NCI-H510A treated with DMSO at 0.1 percent for 48 hours (cell line): ENCODE data around the gene TTLL4.

ENCODE experiments used
- DNase-seq: peaks from one replicate; lab custom pipeline; 2025; lab: John Stamatoyannopoulos, UW

Gene TTLL4, protein sequence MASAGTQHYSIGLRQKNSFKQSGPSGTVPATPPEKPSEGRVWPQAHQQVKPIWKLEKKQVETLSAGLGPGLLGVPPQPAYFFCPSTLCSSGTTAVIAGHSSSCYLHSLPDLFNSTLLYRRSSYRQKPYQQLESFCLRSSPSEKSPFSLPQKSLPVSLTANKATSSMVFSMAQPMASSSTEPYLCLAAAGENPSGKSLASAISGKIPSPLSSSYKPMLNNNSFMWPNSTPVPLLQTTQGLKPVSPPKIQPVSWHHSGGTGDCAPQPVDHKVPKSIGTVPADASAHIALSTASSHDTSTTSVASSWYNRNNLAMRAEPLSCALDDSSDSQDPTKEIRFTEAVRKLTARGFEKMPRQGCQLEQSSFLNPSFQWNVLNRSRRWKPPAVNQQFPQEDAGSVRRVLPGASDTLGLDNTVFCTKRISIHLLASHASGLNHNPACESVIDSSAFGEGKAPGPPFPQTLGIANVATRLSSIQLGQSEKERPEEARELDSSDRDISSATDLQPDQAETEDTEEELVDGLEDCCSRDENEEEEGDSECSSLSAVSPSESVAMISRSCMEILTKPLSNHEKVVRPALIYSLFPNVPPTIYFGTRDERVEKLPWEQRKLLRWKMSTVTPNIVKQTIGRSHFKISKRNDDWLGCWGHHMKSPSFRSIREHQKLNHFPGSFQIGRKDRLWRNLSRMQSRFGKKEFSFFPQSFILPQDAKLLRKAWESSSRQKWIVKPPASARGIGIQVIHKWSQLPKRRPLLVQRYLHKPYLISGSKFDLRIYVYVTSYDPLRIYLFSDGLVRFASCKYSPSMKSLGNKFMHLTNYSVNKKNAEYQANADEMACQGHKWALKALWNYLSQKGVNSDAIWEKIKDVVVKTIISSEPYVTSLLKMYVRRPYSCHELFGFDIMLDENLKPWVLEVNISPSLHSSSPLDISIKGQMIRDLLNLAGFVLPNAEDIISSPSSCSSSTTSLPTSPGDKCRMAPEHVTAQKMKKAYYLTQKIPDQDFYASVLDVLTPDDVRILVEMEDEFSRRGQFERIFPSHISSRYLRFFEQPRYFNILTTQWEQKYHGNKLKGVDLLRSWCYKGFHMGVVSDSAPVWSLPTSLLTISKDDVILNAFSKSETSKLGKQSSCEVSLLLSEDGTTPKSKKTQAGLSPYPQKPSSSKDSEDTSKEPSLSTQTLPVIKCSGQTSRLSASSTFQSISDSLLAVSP

DNA sequence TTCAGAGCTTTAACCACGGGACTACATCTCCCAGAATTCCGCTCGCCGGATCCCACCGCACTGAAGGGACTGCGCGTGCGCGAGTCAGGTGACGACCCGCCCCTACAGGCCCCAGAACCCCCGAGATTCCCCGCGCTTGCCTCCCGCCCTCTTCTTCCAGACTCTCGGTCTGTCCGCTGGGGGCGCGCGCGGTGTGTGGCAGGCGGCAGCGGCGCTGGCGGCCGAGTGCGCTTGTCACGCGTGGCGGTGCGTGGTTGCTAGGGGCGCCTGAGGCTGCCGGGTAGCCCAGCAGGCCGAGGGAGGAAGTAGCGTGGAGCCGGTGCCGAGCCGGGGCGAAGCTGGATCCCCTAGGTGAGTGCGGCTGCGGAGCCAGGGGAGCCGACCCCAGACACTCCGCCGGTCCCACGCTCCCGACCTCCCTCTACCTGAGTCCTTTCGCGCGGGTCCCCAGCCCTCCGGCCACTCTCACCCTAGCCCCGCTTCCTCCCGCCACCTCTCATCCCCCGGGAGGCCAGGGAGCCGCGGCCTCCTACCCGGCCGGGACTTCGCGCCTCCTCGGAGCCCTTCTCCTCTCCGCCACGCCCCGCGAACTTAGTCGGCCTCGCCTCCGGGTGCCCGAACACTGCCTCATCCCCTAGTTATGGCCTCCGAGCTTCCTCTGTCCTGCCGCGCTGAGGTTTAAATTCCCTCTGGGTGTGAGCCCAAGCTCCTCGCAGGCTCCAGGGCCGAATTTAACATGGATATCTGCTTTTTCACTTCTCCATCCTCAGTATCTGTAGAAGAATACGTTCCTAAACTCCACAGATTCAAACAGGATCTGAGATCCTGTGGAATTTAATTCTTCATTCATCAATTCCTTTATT, at the start of gene TTLL4:
Gene TTLL4, plus strand, starts transcription at position 149 of the 863 bp plus-strand sequence. CDS start 26,842 bp downstream, outside the sequence.
- peak; percentile 93 for DNase-seq

GRCh38 chr2:218662377-218662776, 48.3 kb upstream of the TTLL4 start:
- no peak for DNase-seq

GRCh38 chr2:218662827-218663226, 47.8 kb upstream of the TTLL4 start:
- no peak for DNase-seq

GRCh38 chr2:218663901-218664300, 46.7 kb upstream of the TTLL4 start:
- DNase-seq = no peak

GRCh38 chr2:218664653-218665052, 46.0 kb upstream of the TTLL4 start:
- DNase-seq = no peak

- DNase-seq = no peak
Measured at GRCh38 chr2:218671097-218671653, 39.5 kb upstream of the TTLL4 start.

DNA sequence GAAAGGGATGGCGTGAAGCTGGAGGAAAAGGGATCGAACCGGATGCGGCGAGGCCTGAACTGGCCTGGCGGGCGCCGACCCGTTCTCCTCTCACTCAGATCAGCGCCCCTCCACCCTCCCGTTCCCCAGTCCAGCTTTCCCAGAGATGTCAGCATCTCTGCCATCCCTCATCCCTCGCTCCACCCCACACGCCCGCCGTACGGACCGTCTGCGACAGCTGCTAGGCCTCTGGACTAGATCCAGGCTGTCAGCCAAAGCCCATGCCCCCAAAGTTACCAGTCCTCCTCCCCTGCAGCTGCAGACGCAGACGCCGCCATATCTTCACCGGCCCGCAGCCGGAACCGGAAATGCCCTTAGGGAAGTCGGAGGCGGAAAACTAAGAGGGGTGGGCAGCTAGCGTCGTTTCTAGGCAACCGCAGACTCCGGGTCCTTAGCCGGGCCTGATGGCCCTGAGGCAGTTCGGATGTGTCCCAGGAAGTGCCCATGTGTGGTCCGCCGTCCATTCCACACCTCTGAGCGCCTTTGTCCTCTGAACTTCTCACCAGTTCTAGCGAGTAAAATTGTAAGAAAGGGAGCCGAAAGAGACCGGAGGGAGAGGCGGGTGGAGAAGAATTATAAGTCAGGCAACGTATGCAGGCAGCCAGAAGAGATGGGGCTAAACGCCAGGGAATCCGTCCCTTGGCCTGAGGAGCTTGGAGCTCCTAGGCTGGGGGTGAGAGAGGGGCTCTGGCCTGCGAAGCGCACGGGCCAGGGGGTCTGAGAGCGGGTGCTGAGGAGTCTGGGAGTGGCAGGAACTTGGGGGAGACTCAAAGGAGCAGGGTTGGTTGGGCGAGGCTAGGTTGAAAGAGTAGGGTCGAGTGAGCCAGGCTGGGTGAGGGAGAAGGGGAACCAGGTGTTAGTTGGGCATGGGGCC, 38.7 kb upstream of the TTLL4 start, which contains the start of the genes RNF25 and STK36:
Gene RNF25, minus strand, starts transcription at position 349 of the 913 bp plus-strand sequence. Its CDS starts 32 bp downstream, at position 317.
Gene STK36, plus strand, starts transcription at position 433 of the 913 bp plus-strand sequence. CDS start 744 bp downstream, outside the sequence.
- DNase-seq = peak; percentile 90

- no peak for DNase-seq
Measured at GRCh38 chr2:218679119-218679518, 31.5 kb upstream of the TTLL4 start.

DNA sequence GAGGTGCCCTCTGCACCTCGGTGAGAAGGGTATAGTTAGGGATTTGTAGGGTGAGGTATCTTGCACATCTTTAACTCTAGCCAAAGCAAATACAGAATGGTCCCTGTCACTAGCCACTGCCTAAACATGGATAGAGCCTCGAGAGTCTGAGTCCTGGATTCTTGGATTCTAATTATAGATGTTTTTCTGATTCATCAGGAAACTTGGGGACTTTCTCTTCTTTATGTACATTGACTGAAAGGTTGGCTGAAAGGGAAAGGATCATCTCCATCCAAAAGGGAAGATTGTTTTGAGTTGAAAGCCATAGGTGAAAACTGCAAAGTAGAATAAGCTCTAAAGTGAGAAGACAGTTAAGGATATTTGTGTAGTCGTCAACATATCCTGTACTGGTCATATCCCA, 30.6 kb upstream of the TTLL4 start:
- DNase-seq = no peak

DNA sequence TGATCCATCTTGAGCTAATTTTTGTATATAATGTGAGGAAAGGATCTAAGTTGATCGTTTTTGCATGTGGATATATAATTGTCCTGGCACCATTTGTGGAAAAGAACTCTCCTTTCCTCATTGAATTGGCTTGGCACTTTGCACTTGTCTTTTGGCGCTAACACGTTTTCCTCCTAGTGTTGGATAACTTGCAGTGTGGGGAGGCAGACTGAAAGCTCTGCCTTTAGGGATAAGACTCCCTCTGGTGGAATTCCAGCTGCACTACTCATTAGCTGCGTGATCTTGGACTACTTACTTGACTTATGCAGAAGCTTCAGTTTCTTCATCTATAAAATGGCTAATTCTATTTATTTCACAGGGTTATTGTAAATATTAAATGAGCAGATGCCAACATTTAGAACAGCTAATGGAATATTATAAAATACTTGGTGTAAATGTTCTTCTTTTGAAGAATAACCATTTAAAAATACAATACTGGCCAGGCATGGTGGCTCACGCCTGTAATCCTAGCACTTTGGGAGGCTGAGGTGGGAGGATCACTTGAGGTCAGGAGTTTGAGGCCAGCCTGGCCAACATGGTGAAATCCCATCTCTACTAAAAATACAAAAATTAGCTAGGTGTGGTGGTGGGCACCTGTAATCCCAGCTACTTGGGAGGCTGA, 23.1 kb upstream of the TTLL4 start:
- DNase-seq = peak; percentile 80

DNA sequence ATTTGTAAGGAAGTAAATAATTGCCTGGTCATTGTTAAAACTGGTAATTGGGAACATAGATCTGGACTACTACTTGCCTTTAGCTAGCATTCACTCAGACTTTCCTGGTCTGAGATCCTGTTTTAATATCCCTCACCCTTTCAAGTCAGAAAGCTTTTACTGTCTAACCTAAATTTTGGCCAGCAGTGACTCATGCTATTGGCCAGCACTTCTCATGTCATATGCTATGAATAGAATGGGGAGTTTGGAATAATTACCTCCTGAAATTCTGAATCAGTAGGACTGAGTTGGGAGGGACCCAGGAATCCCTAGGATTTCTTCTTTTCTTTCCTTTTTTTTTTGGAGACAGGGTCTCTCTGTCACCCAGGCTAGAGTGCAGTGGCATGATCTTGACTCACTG, 19.4 kb upstream of the TTLL4 start:
- DNase-seq = no peak

DNA sequence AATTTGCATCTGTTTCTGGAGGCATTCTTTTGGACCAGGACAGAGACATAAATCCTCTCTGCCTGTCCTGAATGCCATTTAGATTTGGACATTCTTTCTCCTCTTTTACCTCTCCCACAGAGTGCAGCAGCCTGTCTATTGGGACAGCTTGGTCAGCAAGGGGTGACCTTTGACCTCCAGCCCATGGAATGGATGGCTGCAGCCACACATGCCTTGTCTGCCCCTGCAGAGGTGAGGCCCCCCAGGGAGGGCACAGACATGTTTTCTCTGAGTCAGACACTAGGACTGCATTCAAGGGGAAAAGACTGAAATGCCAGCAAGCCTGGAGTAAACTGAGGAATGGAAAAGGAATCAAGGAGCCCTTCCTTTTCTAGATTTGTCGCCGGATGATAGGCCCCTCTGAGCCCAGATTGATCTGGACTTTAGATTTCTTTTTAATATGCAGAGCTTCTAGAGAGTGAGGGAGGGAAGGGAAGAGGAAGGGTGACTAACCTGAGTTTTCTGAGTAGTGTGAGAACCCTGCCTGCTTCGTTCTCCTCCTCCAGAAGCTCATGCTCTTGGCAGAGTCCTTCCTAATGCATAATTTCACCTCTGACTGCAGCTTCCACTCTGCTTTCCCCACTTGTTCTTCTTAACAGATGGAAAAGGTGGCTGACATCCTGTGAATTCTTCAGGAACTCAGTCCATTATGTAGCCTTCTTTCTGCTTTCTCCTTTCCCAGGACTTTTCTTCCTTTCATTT, 16.1 kb upstream of the TTLL4 start:
- DNase-seq = no peak

- DNase-seq = no peak
Measured at GRCh38 chr2:218698885-218699284, 11.8 kb upstream of the TTLL4 start.

GRCh38 chr2:218701806-218702205, 8.8 kb upstream of the TTLL4 start:
- no peak for DNase-seq

DNA sequence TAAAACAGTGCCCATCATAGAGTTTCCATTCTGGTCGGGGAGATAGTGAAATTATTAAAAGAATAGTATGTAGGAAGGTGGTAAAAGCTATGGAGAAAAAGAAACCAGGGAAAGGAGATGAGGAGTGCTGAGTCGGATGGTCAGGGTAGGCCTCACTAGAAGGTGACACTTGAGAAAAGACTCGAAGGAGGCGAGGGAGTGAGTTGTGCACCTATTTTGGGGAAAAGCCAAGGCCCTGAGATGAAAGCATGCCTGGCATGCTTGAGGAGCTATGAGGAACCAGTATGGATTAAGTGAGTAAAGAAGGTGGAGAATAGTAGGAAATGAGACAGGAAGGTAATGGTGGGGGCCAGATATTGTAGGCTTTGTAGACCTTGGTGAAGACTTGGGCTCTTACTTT, 7.3 kb upstream of the TTLL4 start:
- no peak for DNase-seq

GRCh38 chr2:218708086-218708485, 2.5 kb upstream of the TTLL4 start:
- DNase-seq = no peak

DNA sequence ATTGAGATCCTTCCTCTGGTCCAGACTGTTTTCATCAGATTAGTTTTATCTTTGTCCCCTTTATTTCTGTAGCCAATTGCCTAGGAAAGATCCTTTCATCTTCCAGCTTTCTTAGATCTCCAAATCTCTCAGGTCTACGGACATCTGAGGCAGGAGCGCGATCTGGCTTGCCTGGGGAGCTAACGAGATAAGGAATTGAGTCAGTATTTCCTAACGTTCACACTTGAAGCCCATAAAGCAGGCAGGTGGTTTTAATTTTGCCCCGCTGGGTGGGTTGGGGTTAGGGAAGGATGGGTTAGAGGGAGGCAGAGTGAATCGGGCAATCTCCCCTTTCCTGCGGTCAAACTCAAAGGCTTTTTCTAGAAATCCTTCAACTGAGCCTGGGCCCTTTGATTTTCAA, 727 bp upstream of the TTLL4 start:
- no peak for DNase-seq

DNA sequence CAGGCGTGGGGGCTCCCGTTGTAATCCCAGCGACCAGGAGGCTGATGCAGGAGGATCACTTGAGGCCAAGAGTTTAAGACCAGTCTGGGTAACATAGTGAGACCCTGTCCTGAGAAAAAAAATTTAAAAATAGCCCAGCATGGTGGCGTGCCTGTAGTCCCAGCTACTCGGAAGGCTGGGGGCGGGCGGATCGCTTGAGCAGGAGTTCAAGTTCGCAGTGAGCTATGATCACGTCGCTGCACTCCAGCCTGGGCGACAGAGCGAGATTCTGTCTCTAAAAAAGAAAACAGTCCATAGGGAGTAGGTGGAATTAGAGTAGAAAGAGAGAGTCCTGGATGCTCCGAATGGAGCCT, 325 bp upstream of the TTLL4 start:
- no peak for DNase-seq

DNA sequence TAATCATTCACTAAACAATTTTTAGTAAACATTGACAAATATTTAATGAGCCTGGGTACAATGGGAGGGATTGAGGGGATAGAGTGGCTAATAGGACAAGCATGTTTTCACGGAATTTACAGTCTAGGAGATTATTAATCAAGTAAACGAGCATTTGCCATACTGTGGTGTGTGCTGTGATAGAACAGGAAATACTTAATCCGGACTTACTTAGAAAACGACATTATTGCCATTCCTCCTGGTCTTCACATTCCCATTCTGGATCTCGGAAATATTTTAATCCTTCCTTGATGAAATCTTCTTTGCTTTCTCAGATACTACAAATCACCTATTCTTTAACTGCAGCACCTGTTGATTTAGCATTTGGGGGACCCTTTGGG, 905 bp downstream of the TTLL4 start:
- DNase-seq = peak; percentile 19
